ENCODE data around the gene ISG20. TPM values are rescaled to one million over a fixed set of nuclear protein-coding genes. Genes with fewer than 3 reads are reported as not detected.

ISG20 gene
- total RNA-seq, 1 experiment from 2014 or later: 59.0 TPM

GRCh38 chr15:88653200-88654064 lies 14.6 kb downstream of the ISG20 start:
- no peak for DNase-seq (ENCODE audit: low spot score)

GRCh38 chr15:88654430-88655102 lies 15.8 kb downstream of the ISG20 start:
- no peak for DNase-seq (ENCODE audit: low spot score)

GRCh38 chr15:88655103-88655553 lies 16.3 kb downstream of the ISG20 start:
- no peak for DNase-seq (ENCODE audit: low spot score)

- DNase-seq (ENCODE audit: low spot score): no peak
Observed at GRCh38 chr15:88655800-88656488, 17.1 kb downstream of the ISG20 start.

- DNase-seq (ENCODE audit: low spot score): no peak
Observed at GRCh38 chr15:88656760-88657221, 18.0 kb downstream of the ISG20 start.

- peak; percentile 63 for DNase-seq (ENCODE audit: low spot score)
Observed at GRCh38 chr15:88657326-88658069, 18.7 kb downstream of the ISG20 start.

- DNase-seq (ENCODE audit: low spot score): no peak
Observed at GRCh38 chr15:88658070-88658965, 19.5 kb downstream of the ISG20 start.

GRCh38 chr15:88658972-88659931 lies 20.4 kb downstream of the ISG20 start:
- DNase-seq (ENCODE audit: low spot score): no peak

- DNase-seq (ENCODE audit: low spot score): no peak
Observed at GRCh38 chr15:88661041-88661700, 22.4 kb downstream of the ISG20 start.

- DNase-seq (ENCODE audit: low spot score): no peak
Observed at GRCh38 chr15:88661761-88662556, 23.1 kb downstream of the ISG20 start.

- DNase-seq (ENCODE audit: low spot score): no peak
Observed at GRCh38 chr15:88663141-88663621, 24.4 kb downstream of the ISG20 start.

GRCh38 chr15:88664151-88664778 lies 25.4 kb downstream of the ISG20 start:
- DNase-seq (ENCODE audit: low spot score): peak; percentile 45

- no peak for DNase-seq (ENCODE audit: low spot score)
Observed at GRCh38 chr15:88674661-88675060, 35.8 kb downstream of the ISG20 start.

GRCh38 chr15:88678755-88679154 lies 39.9 kb downstream of the ISG20 start:
- no peak for DNase-seq (ENCODE audit: low spot score)

GRCh38 chr15:88680241-88681001 lies 41.6 kb downstream of the ISG20 start:
- no peak for DNase-seq (ENCODE audit: low spot score)

- no peak for DNase-seq (ENCODE audit: low spot score)
Observed at GRCh38 chr15:88681610-88682221, 42.9 kb downstream of the ISG20 start.

All from HT-29 (cell line).